HEK293T (cell line): ENCODE measurements around the gene NAT8L.

Experiments
- BHLHE40 ChIP-seq: fragments of 450-650 bp; IDR thresholded peaks from 2 replicates; pipeline ENCODE4 v1.6.1; 2016; ENCODE audit warnings: mild to moderate bottlenecking, moderate library complexity, borderline replicate concordance
- CTBP1 ChIP-seq: fragments of 450-650 bp; IDR thresholded peaks from 2 replicates; pipeline ENCODE4 v1.6.1; 2016; ENCODE audit warnings: borderline replicate concordance
- ELF4 ChIP-seq: fragments of 450-650 bp; IDR thresholded peaks from 2 replicates; pipeline ENCODE4 v1.6.1; 2017; ENCODE audit warnings: antibody characterized with exemption
- FOXA1 ChIP-seq: fragments of 450-650 bp; IDR thresholded peaks from 2 replicates; pipeline ENCODE4 v1.6.1; 2016; ENCODE audit warnings: mild to moderate bottlenecking
- FOXM1 ChIP-seq: fragments of 450-650 bp; IDR thresholded peaks from 2 replicates; pipeline ENCODE4 v1.6.1; 2017; ENCODE audit warnings: mild to moderate bottlenecking, borderline replicate concordance
- HDGF ChIP-seq: fragments of 450-650 bp; IDR thresholded peaks from 2 replicates; pipeline ENCODE4 v1.6.1; 2017; ENCODE audit warnings: antibody characterized with exemption, borderline replicate concordance
- NFRKB ChIP-seq: fragments of 450-650 bp; IDR thresholded peaks from 2 replicates; pipeline ENCODE4 v1.6.1; 2016; ENCODE audit warnings: mild to moderate bottlenecking, moderate library complexity
- SUZ12 ChIP-seq: fragments of 450-650 bp; IDR thresholded peaks from 2 replicates; pipeline ENCODE4 v1.6.1; 2016; ENCODE audit warnings: mild to moderate bottlenecking
- TARDBP ChIP-seq: fragments of 450-650 bp; IDR thresholded peaks from 2 replicates; pipeline ENCODE4 v1.6.1; 2016
- ZNF384 ChIP-seq: fragments of 450-650 bp; IDR thresholded peaks from 2 replicates; pipeline ENCODE4 v1.6.1; 2016

- TF ChIP-seq FOXA1, result no peak
- TF ChIP-seq CTBP1, result no peak
- no peak for TF ChIP-seq NFRKB
- no peak for TF ChIP-seq TARDBP
- no peak for TF ChIP-seq FOXM1
- no peak for TF ChIP-seq HDGF
- no peak for TF ChIP-seq ZNF384
- no peak for TF ChIP-seq BHLHE40
- TF ChIP-seq ELF4, result no peak
- TF ChIP-seq SUZ12, result no peak
These were observed 46.4 kb downstream of the NAT8L start for GRCh38 chr4:2105559-2105958.
